ENCODE data around the gene RIPOR3.

DNA sequence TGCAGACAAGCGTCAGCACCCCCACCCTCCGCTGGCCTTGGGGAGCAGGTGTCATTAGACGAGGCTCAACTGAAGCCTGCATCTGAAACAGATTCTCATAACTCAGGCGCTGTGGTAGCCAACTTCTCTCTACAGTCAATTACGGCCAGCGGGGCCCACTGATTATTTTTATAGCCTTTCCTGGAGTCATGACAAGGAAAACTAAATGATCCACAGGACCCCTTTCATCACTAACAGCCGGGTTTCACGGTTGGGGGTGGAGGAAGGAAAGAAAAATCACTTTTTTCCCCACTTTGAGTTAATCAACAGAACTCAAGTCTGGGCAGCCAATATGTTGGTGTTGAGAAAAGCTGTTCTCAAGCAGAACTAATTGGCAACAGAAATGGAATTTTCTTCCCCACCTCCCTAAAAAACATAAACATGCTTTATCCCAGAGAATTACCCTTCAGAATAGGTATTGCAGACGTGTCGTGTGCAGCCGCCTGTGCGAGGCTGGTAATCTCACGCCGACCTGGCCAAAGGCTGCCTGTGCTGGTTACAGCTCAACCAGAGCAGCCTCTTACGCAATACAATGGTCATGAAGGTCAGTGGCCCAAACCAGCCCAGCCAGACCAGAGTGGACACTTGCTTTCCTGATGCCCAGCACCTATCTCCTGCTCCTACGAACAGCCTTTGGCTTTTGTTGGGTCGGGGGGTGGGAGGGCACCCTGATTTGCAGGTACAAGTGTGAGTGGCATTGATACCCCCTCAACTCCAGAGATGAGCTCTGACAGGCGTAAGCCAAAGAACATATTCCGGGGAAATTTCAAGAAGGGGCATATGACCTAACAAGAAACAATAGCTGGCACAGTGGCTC, 11.0 kb downstream of the RIPOR3 start:
- TF ChIP-seq POLR2A (IDR thresholded peaks at IDR 0.05; ENCODE audit: low read length) (no peak), GATA1 (IDR thresholded peaks at IDR 0.05; ENCODE audit: low read depth, low read length) (no peak)
